ENCODE data around the gene MED8.

DNA sequence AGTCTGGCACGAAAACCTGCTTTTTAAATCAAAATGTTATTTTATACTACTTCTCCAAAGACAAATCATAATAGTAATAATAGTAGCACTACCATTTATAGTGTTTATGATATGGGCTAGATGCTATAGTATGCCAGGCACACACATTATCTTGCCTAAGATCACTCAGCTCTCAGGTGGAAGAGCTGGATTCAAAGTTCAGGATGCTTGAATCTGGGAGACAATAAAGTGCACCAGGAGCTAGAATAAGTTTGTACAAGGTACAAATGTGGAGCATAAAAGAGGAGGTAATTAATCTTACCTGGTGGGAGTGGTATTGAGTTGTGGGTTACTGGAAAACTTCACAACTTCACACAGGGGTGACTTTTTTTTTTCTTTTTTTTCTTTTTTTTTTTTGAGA, 11.8 kb downstream of the MED8 start:
- no peak for TF ChIP-seq ZNF274 (IDR thresholded peaks at IDR 0.05; ENCODE audit: low read depth, low read length)
- no peak for TF ChIP-seq SUZ12 (IDR thresholded peaks at IDR 0.05; ENCODE audit: extremely low read depth, insufficient read depth, insufficient read length)
- TF ChIP-seq YY1 (IDR thresholded peaks at IDR 0.05; ENCODE audit: insufficient read depth, insufficient read length), result no peak
